ENCODE measurements around the gene CSMD2. TPM values are rescaled to one million over a fixed set of nuclear protein-coding genes. Genes with fewer than 3 reads are reported as not detected.

The CSMD2 gene
- polyA plus RNA-seq, 2 donors: 0.02 to 0.08 TPM

GRCh38 chr1:33836911-33837310 lies 328.1 kb downstream of the CSMD2 start:
- H3K9me3 ChIP-seq (ENCODE audit: control insufficient read depth in 2 of 2, insufficient read depth in 1 of 2, low read depth in 1 of 2, low read length in 1 of 2): no peaks in the 10 kb centered on the region
- H3K4me1 ChIP-seq (ENCODE audit: control insufficient read depth in 2 of 2, insufficient read depth in 2 of 2, low read length in 1 of 2): no peaks in the 10 kb centered on the region
- no peaks in the 10 kb centered on the region for H3K36me3 ChIP-seq (ENCODE audit: control insufficient read depth in 2 of 2, insufficient read depth in 2 of 2, low read length in 1 of 2)
- H3K27me3 ChIP-seq (ENCODE audit: control insufficient read depth in 1 of 2, insufficient read depth in 2 of 2, low read length in 2 of 2): no peaks in the 10 kb centered on the region
- 92 to 94% methylated on average over 4 of the region's 4 CpGs for WGBS, 2 donors
- H3K27ac ChIP-seq (ENCODE audit: low read depth in 2 of 2, low read length in 1 of 2): no peak overlapping the region
- H3K4me3 ChIP-seq (ENCODE audit: low read depth in 1 of 2, low read length in 2 of 2): no peak overlapping the region

GRCh38 chr1:33828654-33829053 lies 336.4 kb downstream of the CSMD2 start:
- H3K27me3 ChIP-seq (ENCODE audit: control insufficient read depth in 1 of 2, insufficient read depth in 2 of 2, low read length in 2 of 2): no peaks in the 10 kb centered on the region
- H3K9me3 ChIP-seq (ENCODE audit: control insufficient read depth in 2 of 2, insufficient read depth in 1 of 2, low read depth in 1 of 2, low read length in 1 of 2): peaks cover 0 to 2% of the 10 kb centered on the region in 2 donors
- WGBS, 2 donors: 77 to 91% methylated on average over 5 of the region's 5 CpGs
- H3K27ac ChIP-seq (ENCODE audit: low read depth in 2 of 2, low read length in 1 of 2): no peak overlapping the region
- H3K4me3 ChIP-seq (ENCODE audit: low read depth in 1 of 2, low read length in 2 of 2): no peak overlapping the region
- H3K4me1 ChIP-seq (ENCODE audit: control insufficient read depth in 2 of 2, insufficient read depth in 2 of 2, low read length in 1 of 2): no peaks in the 10 kb centered on the region
- H3K36me3 ChIP-seq (ENCODE audit: control insufficient read depth in 2 of 2, insufficient read depth in 2 of 2, low read length in 1 of 2): no peaks in the 10 kb centered on the region

GRCh38 chr1:33828059-33828458 lies 337.0 kb downstream of the CSMD2 start:
- Histone ChIP-seq H3K27me3 (ENCODE audit: control insufficient read depth in 1 of 2, insufficient read depth in 2 of 2, low read length in 2 of 2) (no peaks in the 10 kb centered on the region), H3K4me3 (ENCODE audit: low read depth in 1 of 2, low read length in 2 of 2) (no peak overlapping the region), H3K9me3 (ENCODE audit: control insufficient read depth in 2 of 2, insufficient read depth in 1 of 2, low read depth in 1 of 2, low read length in 1 of 2) (peaks cover 0 to 2% of the 10 kb centered on the region in 2 donors), H3K36me3 (ENCODE audit: control insufficient read depth in 2 of 2, insufficient read depth in 2 of 2, low read length in 1 of 2) (no peaks in the 10 kb centered on the region), H3K4me1 (ENCODE audit: control insufficient read depth in 2 of 2, insufficient read depth in 2 of 2, low read length in 1 of 2) (no peaks in the 10 kb centered on the region), H3K27ac (ENCODE audit: low read depth in 2 of 2, low read length in 1 of 2) (no peak overlapping the region)
- 44 to 63% methylated on average over 5 of the region's 5 CpGs for WGBS, 2 donors

- 85 to 86% methylated on average over 5 of the region's 5 CpGs for WGBS, 2 donors
- Histone ChIP-seq H3K4me3 (ENCODE audit: low read depth in 1 of 2, low read length in 2 of 2) (no peak overlapping the region), H3K4me1 (ENCODE audit: control insufficient read depth in 2 of 2, insufficient read depth in 2 of 2, low read length in 1 of 2) (no peaks in the 10 kb centered on the region), H3K9me3 (ENCODE audit: control insufficient read depth in 2 of 2, insufficient read depth in 1 of 2, low read depth in 1 of 2, low read length in 1 of 2) (peaks cover 0 to 2% of the 10 kb centered on the region in 2 donors), H3K36me3 (ENCODE audit: control insufficient read depth in 2 of 2, insufficient read depth in 2 of 2, low read length in 1 of 2) (no peaks in the 10 kb centered on the region), H3K27ac (ENCODE audit: low read depth in 2 of 2, low read length in 1 of 2) (no peak overlapping the region), H3K27me3 (ENCODE audit: control insufficient read depth in 1 of 2, insufficient read depth in 2 of 2, low read length in 2 of 2) (no peaks in the 10 kb centered on the region)
Observed at GRCh38 chr1:33826711-33827110, 338.3 kb downstream of the CSMD2 start.

GRCh38 chr1:33826311-33826710 lies 338.7 kb downstream of the CSMD2 start:
- no peaks in the 10 kb centered on the region for H3K27me3 ChIP-seq (ENCODE audit: control insufficient read depth in 1 of 2, insufficient read depth in 2 of 2, low read length in 2 of 2)

GRCh38 chr1:33825506-33825905 lies 339.5 kb downstream of the CSMD2 start:
- Histone ChIP-seq H3K9me3 (ENCODE audit: control insufficient read depth in 2 of 2, insufficient read depth in 1 of 2, low read depth in 1 of 2, low read length in 1 of 2) (peaks cover 0 to 2% of the 10 kb centered on the region in 2 donors), H3K4me1 (ENCODE audit: control insufficient read depth in 2 of 2, insufficient read depth in 2 of 2, low read length in 1 of 2) (no peaks in the 10 kb centered on the region), H3K4me3 (ENCODE audit: low read depth in 1 of 2, low read length in 2 of 2) (no peak overlapping the region), H3K27me3 (ENCODE audit: control insufficient read depth in 1 of 2, insufficient read depth in 2 of 2, low read length in 2 of 2) (no peaks in the 10 kb centered on the region), H3K27ac (ENCODE audit: low read depth in 2 of 2, low read length in 1 of 2) (no peak overlapping the region), H3K36me3 (ENCODE audit: control insufficient read depth in 2 of 2, insufficient read depth in 2 of 2, low read length in 1 of 2) (no peaks in the 10 kb centered on the region)
- 82 to 85% methylated on average over 10 of the region's 10 CpGs for WGBS, 2 donors

More at GRCh38 chr1:33826311-33826710, 338.7 kb downstream of the CSMD2 start:
- peaks cover 0 to 2% of the 10 kb centered on the region in 2 donors for H3K9me3 ChIP-seq (ENCODE audit: control insufficient read depth in 2 of 2, insufficient read depth in 1 of 2, low read depth in 1 of 2, low read length in 1 of 2)
- no peak overlapping the region for H3K27ac ChIP-seq (ENCODE audit: low read depth in 2 of 2, low read length in 1 of 2)
- no peaks in the 10 kb centered on the region for H3K4me1 ChIP-seq (ENCODE audit: control insufficient read depth in 2 of 2, insufficient read depth in 2 of 2, low read length in 1 of 2)
- no peaks in the 10 kb centered on the region for H3K36me3 ChIP-seq (ENCODE audit: control insufficient read depth in 2 of 2, insufficient read depth in 2 of 2, low read length in 1 of 2)
- H3K4me3 ChIP-seq (ENCODE audit: low read depth in 1 of 2, low read length in 2 of 2): no peak overlapping the region

GRCh38 chr1:33824971-33825370 lies 340.1 kb downstream of the CSMD2 start:
- Histone ChIP-seq H3K4me3 (ENCODE audit: low read depth in 1 of 2, low read length in 2 of 2) (no peak overlapping the region), H3K36me3 (ENCODE audit: control insufficient read depth in 2 of 2, insufficient read depth in 2 of 2, low read length in 1 of 2) (no peaks in the 10 kb centered on the region), H3K9me3 (ENCODE audit: control insufficient read depth in 2 of 2, insufficient read depth in 1 of 2, low read depth in 1 of 2, low read length in 1 of 2) (peaks cover 0 to 2% of the 10 kb centered on the region in 2 donors), H3K27me3 (ENCODE audit: control insufficient read depth in 1 of 2, insufficient read depth in 2 of 2, low read length in 2 of 2) (no peaks in the 10 kb centered on the region), H3K4me1 (ENCODE audit: control insufficient read depth in 2 of 2, insufficient read depth in 2 of 2, low read length in 1 of 2) (no peaks in the 10 kb centered on the region), H3K27ac (ENCODE audit: low read depth in 2 of 2, low read length in 1 of 2) (no peak overlapping the region)
- 79 to 86% methylated on average over 1 of the region's 1 CpG for WGBS, 2 donors

GRCh38 chr1:33824321-33824720 lies 340.7 kb downstream of the CSMD2 start:
- Histone ChIP-seq H3K4me3 (ENCODE audit: low read depth in 1 of 2, low read length in 2 of 2) (no peak overlapping the region), H3K4me1 (ENCODE audit: control insufficient read depth in 2 of 2, insufficient read depth in 2 of 2, low read length in 1 of 2) (no peaks in the 10 kb centered on the region), H3K27me3 (ENCODE audit: control insufficient read depth in 1 of 2, insufficient read depth in 2 of 2, low read length in 2 of 2) (no peaks in the 10 kb centered on the region), H3K36me3 (ENCODE audit: control insufficient read depth in 2 of 2, insufficient read depth in 2 of 2, low read length in 1 of 2) (no peaks in the 10 kb centered on the region), H3K9me3 (ENCODE audit: control insufficient read depth in 2 of 2, insufficient read depth in 1 of 2, low read depth in 1 of 2, low read length in 1 of 2) (peaks cover 0 to 2% of the 10 kb centered on the region in 2 donors), H3K27ac (ENCODE audit: low read depth in 2 of 2, low read length in 1 of 2) (no peak overlapping the region)
- WGBS, 2 donors: 86 to 88% methylated on average over 6 of the region's 6 CpGs

- no peaks in the 10 kb centered on the region for H3K4me1 ChIP-seq (ENCODE audit: control insufficient read depth in 2 of 2, insufficient read depth in 2 of 2, low read length in 1 of 2)
- no peak overlapping the region for H3K27ac ChIP-seq (ENCODE audit: low read depth in 2 of 2, low read length in 1 of 2)
- no peaks in the 10 kb centered on the region for H3K27me3 ChIP-seq (ENCODE audit: control insufficient read depth in 1 of 2, insufficient read depth in 2 of 2, low read length in 2 of 2)
- no peak overlapping the region for H3K4me3 ChIP-seq (ENCODE audit: low read depth in 1 of 2, low read length in 2 of 2)
- H3K9me3 ChIP-seq (ENCODE audit: control insufficient read depth in 2 of 2, insufficient read depth in 1 of 2, low read depth in 1 of 2, low read length in 1 of 2): peaks cover 0 to under 1% of the 10 kb centered on the region in 2 donors
- WGBS, 2 donors: 77 to 80% methylated on average over 1 of the region's 1 CpG
- H3K36me3 ChIP-seq (ENCODE audit: control insufficient read depth in 2 of 2, insufficient read depth in 2 of 2, low read length in 1 of 2): no peaks in the 10 kb centered on the region
Observed at GRCh38 chr1:33823830-33824229, 341.2 kb downstream of the CSMD2 start.

- no peaks in the 10 kb centered on the region for H3K4me1 ChIP-seq (ENCODE audit: control insufficient read depth in 2 of 2, insufficient read depth in 2 of 2, low read length in 1 of 2)
- H3K36me3 ChIP-seq (ENCODE audit: control insufficient read depth in 2 of 2, insufficient read depth in 2 of 2, low read length in 1 of 2): no peaks in the 10 kb centered on the region
- H3K9me3 ChIP-seq (ENCODE audit: control insufficient read depth in 2 of 2, insufficient read depth in 1 of 2, low read depth in 1 of 2, low read length in 1 of 2): no peaks in the 10 kb centered on the region
- WGBS, 2 donors: 96 to 97% methylated on average over 2 of the region's 2 CpGs
- no peak overlapping the region for H3K4me3 ChIP-seq (ENCODE audit: low read depth in 1 of 2, low read length in 2 of 2)
- no peaks in the 10 kb centered on the region for H3K27me3 ChIP-seq (ENCODE audit: control insufficient read depth in 1 of 2, insufficient read depth in 2 of 2, low read length in 2 of 2)
- no peak overlapping the region for H3K27ac ChIP-seq (ENCODE audit: low read depth in 2 of 2, low read length in 1 of 2)
Observed at GRCh38 chr1:33823401-33823800, 341.6 kb downstream of the CSMD2 start.
